ENCODE data around the gene LIMK1.

DNA sequence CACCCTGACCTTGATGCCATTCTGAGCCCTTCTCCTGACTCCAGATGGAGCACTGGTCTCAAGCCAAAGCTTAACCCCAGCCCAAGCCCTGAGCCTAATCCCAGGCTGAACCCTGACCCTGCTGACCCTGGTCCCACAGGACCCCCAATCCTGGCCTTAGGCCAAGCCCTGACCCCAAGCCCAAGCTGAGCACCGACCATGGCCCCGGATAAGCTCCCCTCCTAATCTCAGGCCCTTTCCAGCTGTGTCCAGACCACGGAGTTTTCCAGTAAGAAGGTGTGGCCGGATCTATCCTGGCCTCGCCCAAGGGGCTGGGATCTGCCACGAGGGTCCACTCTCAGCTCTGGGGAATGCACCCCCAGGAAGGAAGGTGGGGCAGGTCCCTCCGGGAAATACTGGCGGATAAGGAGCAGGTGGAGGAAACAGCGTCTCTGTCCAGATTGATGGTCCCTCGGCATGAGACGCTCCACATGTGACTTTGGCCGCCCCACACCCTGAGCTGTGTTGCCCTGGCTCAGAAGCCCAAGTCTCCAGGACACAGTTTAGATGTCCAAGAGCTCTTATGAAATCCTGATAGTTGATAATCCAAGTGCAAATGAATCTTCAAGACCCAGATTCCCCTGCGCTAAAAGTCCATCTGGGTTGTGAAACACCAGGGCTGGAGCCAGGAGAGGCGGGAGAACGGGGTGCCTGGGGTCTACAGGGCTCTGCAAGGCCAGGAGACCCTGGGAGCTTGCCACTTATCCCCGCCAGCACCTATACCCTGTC, 45.2 kb upstream of the LIMK1 start:
- TF ChIP-seq TAF1 (IDR thresholded peaks at IDR 0.05; ENCODE audit: borderline replicate concordance, low read depth, low read length) (no peak), POLR2AphosphoS5 (IDR thresholded peaks at IDR 0.05; ENCODE audit: low read depth, low read length) (no peak), POLR2A (IDR thresholded peaks at IDR 0.05; ENCODE audit: low read depth, low read length) (no peak)
